K562 (cell line): ENCODE results near the gene TARS3.
A peak's percentile ranks its signal among the peaks of the same experiment; 100 is the strongest.

Experiments
- NR2C2 ChIP-seq, 2 experiments: fragments of 200-800 bp in 1 of 2; sonication (Bioruptor generic) in 1 of 2; sonication (generic) in 1 of 2; formaldehyde crosslinking in 1 of 2; IDR thresholded peaks; 2 replicates each; pipeline versions ENCODE4 v1.6.1 to v1.8.0; 2016 to 2022; ENCODE audit warnings: mild to moderate bottlenecking in 1 of 2, missing compliant biosample characterization in 1 of 2, missing genetic modification characterization in 1 of 2, missing genetic modification reagents in 1 of 2
- PHF21A ChIP-seq: fragments of 450-650 bp; IDR thresholded peaks from 2 replicates; pipeline ENCODE4 v1.6.1; 2017; ENCODE audit warnings: low read depth, borderline replicate concordance
- PTRF ChIP-seq: fragments of 450-650 bp; IDR thresholded peaks from 2 replicates; pipeline ENCODE4 v1.6.1; 2016; ENCODE audit warnings: mild to moderate bottlenecking, missing genetic modification characterization, missing compliant biosample characterization
- TF ChIP-seq, protein P1 (sequence below), 3 experiments: IDR thresholded peaks in 2 of 3; conservative IDR thresholded peaks in 1 of 3; 2 replicates each; pipeline ENCODE4 v1.5.1; 2011 to 2012; ENCODE audit warnings: low read length in 3 of 3, mild to moderate bottlenecking in 3 of 3, control low read depth in 2 of 3, improper control_type of control experiment in 1 of 3, inconsistent platforms in 1 of 3, low read depth in 1 of 3, mixed read lengths in 1 of 3, moderate library complexity in 1 of 3; ENCODE audit not compliant: insufficient read depth in 2 of 3
- TF ChIP-seq, protein P2 (sequence below): fragments of 450-650 bp; IDR thresholded peaks from 2 replicates; pipeline ENCODE4 v1.6.1; 2016; ENCODE audit warnings: mild to moderate bottlenecking, moderate library complexity

DNA sequence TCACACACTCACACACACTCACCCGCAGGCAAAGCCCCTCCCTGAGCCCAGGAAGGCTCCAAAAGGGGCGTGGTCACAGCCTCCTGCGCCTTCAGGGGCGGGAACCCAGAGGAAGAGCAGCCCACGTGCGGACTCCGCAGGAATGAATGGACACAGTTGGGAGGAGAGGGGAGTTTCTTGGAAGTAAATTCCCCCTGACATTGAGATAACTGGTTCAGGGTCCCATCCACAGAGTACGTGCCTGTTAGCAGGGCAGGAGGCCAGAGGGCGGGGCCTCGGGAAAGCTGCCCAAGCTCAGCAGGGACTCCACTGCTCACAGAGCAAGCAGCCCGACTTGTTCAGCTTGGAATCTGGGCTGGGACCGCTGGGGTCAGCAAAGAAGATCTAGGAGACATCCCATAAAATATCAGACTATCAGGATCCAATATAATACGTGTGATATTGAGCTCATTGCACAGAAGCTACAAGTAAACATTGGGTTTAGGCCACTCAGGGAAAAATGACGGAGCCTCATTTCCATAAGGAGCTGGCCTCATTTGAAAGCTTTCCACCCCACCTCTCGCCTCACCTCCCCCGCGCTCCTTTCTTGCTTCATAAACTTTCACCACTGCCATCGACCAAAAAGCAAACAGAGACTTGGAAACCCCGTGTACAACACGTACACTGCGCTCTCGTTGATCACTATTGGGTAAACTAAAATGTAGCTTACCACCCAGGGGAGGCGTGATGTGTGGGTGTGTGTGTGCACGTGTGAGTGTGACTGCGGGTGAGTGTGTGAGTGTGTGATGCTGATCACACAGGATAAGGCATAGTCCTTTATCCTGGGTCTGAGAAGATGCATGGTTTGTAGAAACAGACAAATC lies 108.1 kb downstream of the TARS3 start:
- TF ChIP-seq, protein P1, sequence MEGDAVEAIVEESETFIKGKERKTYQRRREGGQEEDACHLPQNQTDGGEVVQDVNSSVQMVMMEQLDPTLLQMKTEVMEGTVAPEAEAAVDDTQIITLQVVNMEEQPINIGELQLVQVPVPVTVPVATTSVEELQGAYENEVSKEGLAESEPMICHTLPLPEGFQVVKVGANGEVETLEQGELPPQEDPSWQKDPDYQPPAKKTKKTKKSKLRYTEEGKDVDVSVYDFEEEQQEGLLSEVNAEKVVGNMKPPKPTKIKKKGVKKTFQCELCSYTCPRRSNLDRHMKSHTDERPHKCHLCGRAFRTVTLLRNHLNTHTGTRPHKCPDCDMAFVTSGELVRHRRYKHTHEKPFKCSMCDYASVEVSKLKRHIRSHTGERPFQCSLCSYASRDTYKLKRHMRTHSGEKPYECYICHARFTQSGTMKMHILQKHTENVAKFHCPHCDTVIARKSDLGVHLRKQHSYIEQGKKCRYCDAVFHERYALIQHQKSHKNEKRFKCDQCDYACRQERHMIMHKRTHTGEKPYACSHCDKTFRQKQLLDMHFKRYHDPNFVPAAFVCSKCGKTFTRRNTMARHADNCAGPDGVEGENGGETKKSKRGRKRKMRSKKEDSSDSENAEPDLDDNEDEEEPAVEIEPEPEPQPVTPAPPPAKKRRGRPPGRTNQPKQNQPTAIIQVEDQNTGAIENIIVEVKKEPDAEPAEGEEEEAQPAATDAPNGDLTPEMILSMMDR (IDR thresholded peaks at IDR 0.05 in 2 of 3, conservative IDR thresholded peaks at IDR 0.05 in 1 of 3; ENCODE audit: insufficient read depth in 2 of 3, low read depth in 1 of 3, low read length in 3 of 3) = no peak
- no peak for TF ChIP-seq PHF21A
- no peak for TF ChIP-seq NR2C2 (CRISPR knock-in tag; IDR thresholded peaks at IDR 0.05)
- no peak for TF ChIP-seq NR2C2 (tag; IDR thresholded peaks at IDR 0.05)
- TF ChIP-seq, protein P2, sequence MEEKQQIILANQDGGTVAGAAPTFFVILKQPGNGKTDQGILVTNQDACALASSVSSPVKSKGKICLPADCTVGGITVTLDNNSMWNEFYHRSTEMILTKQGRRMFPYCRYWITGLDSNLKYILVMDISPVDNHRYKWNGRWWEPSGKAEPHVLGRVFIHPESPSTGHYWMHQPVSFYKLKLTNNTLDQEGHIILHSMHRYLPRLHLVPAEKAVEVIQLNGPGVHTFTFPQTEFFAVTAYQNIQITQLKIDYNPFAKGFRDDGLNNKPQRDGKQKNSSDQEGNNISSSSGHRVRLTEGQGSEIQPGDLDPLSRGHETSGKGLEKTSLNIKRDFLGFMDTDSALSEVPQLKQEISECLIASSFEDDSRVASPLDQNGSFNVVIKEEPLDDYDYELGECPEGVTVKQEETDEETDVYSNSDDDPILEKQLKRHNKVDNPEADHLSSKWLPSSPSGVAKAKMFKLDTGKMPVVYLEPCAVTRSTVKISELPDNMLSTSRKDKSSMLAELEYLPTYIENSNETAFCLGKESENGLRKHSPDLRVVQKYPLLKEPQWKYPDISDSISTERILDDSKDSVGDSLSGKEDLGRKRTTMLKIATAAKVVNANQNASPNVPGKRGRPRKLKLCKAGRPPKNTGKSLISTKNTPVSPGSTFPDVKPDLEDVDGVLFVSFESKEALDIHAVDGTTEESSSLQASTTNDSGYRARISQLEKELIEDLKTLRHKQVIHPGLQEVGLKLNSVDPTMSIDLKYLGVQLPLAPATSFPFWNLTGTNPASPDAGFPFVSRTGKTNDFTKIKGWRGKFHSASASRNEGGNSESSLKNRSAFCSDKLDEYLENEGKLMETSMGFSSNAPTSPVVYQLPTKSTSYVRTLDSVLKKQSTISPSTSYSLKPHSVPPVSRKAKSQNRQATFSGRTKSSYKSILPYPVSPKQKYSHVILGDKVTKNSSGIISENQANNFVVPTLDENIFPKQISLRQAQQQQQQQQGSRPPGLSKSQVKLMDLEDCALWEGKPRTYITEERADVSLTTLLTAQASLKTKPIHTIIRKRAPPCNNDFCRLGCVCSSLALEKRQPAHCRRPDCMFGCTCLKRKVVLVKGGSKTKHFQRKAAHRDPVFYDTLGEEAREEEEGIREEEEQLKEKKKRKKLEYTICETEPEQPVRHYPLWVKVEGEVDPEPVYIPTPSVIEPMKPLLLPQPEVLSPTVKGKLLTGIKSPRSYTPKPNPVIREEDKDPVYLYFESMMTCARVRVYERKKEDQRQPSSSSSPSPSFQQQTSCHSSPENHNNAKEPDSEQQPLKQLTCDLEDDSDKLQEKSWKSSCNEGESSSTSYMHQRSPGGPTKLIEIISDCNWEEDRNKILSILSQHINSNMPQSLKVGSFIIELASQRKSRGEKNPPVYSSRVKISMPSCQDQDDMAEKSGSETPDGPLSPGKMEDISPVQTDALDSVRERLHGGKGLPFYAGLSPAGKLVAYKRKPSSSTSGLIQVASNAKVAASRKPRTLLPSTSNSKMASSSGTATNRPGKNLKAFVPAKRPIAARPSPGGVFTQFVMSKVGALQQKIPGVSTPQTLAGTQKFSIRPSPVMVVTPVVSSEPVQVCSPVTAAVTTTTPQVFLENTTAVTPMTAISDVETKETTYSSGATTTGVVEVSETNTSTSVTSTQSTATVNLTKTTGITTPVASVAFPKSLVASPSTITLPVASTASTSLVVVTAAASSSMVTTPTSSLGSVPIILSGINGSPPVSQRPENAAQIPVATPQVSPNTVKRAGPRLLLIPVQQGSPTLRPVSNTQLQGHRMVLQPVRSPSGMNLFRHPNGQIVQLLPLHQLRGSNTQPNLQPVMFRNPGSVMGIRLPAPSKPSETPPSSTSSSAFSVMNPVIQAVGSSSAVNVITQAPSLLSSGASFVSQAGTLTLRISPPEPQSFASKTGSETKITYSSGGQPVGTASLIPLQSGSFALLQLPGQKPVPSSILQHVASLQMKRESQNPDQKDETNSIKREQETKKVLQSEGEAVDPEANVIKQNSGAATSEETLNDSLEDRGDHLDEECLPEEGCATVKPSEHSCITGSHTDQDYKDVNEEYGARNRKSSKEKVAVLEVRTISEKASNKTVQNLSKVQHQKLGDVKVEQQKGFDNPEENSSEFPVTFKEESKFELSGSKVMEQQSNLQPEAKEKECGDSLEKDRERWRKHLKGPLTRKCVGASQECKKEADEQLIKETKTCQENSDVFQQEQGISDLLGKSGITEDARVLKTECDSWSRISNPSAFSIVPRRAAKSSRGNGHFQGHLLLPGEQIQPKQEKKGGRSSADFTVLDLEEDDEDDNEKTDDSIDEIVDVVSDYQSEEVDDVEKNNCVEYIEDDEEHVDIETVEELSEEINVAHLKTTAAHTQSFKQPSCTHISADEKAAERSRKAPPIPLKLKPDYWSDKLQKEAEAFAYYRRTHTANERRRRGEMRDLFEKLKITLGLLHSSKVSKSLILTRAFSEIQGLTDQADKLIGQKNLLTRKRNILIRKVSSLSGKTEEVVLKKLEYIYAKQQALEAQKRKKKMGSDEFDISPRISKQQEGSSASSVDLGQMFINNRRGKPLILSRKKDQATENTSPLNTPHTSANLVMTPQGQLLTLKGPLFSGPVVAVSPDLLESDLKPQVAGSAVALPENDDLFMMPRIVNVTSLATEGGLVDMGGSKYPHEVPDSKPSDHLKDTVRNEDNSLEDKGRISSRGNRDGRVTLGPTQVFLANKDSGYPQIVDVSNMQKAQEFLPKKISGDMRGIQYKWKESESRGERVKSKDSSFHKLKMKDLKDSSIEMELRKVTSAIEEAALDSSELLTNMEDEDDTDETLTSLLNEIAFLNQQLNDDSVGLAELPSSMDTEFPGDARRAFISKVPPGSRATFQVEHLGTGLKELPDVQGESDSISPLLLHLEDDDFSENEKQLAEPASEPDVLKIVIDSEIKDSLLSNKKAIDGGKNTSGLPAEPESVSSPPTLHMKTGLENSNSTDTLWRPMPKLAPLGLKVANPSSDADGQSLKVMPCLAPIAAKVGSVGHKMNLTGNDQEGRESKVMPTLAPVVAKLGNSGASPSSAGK = peak; percentile 88
- no peak for TF ChIP-seq PTRF (tag)
